HepG2 (cell line): ENCODE results near the gene ZNF628.

ENCODE experiments used
- POLR2A ChIP-seq, 2 experiments: IDR thresholded peaks; 2 replicates each; pipeline ENCODE4 v1.6.1; 2011; ENCODE audit warnings: low read depth in 2 of 2, low read length in 2 of 2, mild to moderate bottlenecking in 1 of 2, moderate library complexity in 1 of 2; ENCODE audit not compliant: insufficient read depth in 1 of 2
- SRF ChIP-seq: IDR thresholded peaks from 2 replicates; pipeline ENCODE4 v1.6.1; 2011; ENCODE audit warnings: mild to moderate bottlenecking, low read depth, low read length, moderate library complexity
- ZNF550 ChIP-seq: sonication (generic); formaldehyde crosslinking; IDR thresholded peaks from 2 replicates; pipeline ENCODE4 v1.4.0; 2020; ENCODE audit warnings: mild to moderate bottlenecking, missing genetic modification reagents, borderline replicate concordance
- TF ChIP-seq, protein P1 (sequence below): sonication (generic); formaldehyde crosslinking; IDR thresholded peaks from 2 replicates; pipeline ENCODE4 v1.8.0; 2022; ENCODE audit warnings: missing genetic modification reagents, mild to moderate bottlenecking, moderate library complexity, borderline replicate concordance

DNA sequence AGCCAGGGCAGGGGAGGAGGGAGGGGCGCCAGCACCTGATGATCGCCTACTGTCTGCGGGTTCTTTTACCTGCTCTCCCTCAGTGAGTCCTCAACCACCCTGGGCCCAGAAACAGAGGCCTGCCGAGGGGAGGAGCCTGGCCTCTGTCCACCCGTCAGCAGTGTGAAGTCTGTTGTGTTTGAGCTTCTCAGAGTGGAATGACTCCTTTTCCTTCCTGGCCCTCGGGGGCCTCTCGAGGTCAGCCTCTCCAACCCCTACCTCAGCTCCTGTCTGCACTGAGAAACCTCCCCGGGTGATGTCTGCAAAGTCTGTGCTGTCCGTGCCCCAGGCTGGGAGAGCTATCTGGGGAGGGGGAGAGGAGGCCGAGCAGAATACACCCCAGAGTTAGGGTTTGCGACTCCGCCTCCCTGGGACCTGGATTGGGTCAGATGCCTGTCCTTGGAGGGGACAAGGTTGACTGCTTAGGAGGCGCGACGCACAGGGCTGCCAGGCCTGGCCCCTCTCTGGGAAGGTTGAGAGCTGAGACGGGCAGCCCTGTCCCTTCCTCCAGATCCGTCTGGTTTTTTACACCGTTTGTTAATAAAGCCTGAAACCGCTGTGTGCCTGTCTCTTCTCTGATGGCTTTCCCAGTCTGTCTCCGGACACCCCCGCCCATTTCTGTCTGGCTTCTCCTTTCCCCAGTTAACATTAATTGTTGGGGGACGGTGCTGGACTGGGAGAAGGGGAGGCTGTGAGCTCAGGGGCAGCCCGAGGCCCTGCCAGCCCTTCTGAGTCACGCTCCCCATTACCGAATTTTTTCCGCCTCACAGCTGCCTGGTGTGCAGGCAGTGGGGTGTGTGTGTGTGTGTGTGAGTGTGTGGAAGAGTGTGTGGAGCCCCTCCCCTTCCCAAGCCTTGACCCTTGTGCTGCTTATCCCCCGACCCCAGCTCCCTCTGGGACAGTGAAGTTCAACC is 10.8 kb downstream of the ZNF628 start:
- no peak for TF ChIP-seq ZNF550 (CRISPR knock-in tag)
- TF ChIP-seq, protein P1, sequence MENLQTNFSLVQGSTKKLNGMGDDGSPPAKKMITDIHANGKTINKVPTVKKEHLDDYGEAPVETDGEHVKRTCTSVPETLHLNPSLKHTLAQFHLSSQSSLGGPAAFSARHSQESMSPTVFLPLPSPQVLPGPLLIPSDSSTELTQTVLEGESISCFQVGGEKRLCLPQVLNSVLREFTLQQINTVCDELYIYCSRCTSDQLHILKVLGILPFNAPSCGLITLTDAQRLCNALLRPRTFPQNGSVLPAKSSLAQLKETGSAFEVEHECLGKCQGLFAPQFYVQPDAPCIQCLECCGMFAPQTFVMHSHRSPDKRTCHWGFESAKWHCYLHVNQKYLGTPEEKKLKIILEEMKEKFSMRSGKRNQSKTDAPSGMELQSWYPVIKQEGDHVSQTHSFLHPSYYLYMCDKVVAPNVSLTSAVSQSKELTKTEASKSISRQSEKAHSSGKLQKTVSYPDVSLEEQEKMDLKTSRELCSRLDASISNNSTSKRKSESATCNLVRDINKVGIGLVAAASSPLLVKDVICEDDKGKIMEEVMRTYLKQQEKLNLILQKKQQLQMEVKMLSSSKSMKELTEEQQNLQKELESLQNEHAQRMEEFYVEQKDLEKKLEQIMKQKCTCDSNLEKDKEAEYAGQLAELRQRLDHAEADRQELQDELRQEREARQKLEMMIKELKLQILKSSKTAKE (CRISPR knock-in tag) = no peak
- no peak for TF ChIP-seq SRF
- TF ChIP-seq POLR2A (IDR thresholded peaks at IDR 0.05; ENCODE audit: insufficient read depth in 1 of 2, low read depth in 2 of 2, low read length in 2 of 2) = no peak
